LNCAP (cell line): ENCODE results near the gene LRRC75B.

Experiments used
- TF ChIP-seq, protein P1 (sequence below): fragments of 450-650 bp; IDR thresholded peaks from 2 replicates; pipeline ENCODE4 v1.5.1; 2017; ENCODE audit warnings: mild to moderate bottlenecking

Gene LRRC75B

DNA sequence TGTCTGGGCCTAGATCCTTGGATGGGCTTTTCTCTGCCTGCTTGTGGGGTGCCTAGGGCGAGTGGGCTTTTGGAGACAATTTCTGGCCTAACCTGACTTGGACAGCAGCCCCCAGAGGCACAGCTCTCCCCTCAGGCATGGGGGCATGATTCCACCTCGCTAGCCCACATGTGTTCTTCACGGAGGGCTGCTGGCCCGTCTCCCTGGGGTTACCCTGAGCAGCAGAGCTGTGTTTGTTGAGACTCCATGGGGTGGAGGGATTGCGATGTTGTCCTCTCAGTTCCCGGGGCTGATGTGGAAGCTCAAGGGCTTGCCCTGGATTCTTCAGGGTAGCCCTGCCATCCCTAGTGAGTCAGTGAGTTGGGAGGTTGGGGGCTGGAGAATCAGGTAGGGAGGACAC, 2.4 kb upstream of the LRRC75B start:
- TF ChIP-seq, protein P1, sequence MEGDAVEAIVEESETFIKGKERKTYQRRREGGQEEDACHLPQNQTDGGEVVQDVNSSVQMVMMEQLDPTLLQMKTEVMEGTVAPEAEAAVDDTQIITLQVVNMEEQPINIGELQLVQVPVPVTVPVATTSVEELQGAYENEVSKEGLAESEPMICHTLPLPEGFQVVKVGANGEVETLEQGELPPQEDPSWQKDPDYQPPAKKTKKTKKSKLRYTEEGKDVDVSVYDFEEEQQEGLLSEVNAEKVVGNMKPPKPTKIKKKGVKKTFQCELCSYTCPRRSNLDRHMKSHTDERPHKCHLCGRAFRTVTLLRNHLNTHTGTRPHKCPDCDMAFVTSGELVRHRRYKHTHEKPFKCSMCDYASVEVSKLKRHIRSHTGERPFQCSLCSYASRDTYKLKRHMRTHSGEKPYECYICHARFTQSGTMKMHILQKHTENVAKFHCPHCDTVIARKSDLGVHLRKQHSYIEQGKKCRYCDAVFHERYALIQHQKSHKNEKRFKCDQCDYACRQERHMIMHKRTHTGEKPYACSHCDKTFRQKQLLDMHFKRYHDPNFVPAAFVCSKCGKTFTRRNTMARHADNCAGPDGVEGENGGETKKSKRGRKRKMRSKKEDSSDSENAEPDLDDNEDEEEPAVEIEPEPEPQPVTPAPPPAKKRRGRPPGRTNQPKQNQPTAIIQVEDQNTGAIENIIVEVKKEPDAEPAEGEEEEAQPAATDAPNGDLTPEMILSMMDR: no peak

DNA sequence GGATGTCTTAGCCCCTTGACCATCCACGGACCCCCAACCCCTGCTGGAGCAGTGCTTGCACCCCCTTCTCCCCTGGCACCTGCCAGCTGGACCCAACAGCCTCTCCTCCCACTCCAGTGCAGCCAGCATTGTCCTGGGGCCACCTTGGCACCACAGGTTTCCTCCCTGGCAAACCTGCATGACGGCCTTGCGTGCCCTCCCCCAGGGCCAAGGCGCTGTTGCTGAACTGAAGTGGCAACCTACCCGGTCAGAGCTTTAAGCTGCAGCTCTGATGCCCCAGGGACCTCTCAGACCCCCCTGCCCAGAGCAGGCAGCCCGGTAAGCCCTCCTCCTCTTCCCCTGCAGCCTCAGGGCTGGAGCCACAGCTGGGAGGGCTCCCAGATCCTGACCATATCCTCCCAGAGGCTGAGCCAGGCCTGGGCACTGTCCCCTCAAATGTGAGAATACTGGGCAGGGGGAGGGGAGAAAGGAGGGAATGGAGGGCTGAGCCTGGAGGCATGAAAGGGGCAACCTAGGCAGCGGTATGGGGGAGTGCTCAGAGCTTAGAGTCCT, 1.8 kb upstream of the LRRC75B start:
- TF ChIP-seq, protein P1: no peak

DNA sequence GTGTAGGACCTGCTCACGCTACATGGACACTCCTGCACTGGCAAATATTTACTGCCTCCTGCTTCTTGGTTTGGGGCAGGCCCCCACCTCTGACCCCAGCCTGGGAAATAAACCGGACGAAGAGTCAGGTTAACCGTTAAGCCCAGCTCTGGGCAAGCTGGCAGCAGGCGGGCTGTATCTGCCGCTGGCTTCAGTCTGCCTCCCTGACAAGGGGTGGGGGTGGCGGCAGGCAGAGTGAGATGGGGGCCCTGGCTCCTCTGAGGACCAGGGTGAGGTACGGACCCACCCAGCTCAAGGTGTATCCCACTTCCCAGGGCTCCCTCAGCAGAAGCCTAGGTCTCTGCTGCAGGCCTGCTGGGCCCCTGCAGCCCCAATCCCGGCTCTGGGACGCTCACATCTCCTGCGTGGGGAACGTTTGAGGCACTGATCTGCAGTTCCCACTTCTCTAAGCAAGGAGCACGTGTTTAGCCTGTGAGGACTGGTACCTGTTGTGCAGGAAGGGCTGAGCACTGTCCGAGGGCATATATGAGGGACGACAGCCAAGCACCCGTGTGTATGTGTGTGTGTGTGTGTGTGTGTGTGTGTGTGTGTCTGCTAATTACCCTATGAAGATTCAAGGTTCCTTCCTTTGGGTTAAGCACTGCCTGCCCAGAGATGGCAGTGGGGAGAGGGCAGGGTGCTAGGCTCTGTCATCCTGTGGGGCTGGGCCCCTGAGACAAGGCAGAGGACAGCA, 1.1 kb upstream of the LRRC75B start:
- TF ChIP-seq, protein P1: no peak

DNA sequence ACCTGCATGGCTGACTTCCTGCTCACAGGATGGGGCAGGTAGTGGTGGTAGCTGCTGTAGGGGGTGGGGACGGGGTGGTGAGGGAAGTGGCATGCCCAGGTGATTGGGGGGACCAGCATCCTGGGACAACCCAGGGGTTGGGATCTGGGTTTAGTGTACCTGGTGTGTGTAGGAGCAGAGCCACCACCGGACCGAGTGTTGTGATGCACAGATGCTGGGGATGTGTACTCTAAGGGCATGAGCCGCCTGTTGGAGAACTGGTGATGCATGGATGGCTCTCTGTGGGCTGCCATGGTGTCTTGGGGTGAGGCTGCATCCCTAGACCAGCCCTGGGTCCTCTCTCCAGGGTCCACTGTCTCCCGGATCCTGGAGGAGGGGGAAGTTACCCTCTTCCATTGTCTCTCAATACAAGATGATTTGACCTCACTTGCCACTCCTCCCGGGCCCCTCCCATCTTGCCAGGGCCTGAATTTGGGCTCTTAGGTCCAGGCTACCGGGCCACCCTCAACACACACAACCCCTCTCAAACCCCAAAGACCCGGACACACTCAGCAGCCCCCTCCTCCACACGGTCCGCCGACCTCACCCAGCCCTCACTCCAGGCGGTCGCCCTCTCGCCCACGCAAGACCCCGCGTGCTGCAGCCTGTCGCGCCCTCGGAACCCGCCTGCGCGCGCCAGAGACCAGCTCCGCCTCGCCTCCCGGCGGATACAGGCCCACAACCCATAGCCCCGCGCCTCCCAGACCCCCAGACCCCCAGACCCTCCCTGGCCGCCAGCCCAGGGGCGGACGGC, 619 bp downstream of the LRRC75B start:
- TF ChIP-seq, protein P1: no peak

DNA sequence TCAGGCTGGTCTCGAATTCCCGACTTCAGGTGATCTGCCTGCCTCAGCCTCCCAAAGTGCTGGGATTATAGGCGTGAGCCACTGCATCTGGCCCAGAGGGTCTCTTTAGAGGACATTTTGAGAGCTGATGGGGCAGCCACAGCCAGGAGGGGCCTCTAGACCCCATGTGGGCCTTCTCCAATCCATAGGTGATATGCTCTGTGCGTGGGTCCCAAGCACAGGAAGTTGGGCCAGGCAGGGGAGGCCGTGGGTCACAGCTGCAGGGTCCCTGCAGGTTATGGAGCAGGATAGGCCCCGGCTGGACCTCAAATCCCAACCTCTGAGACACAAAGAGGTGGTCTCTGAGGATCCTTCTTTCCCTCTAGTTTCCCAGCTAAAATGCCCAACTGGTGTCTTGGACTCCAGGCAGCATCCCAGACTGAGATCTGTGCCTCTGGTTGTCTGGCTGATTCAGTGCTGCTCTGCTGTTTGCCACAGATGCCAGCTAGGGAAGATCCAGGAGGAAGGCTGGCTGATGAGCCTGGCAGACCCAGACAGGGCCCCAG, 1.5 kb downstream of the LRRC75B start:
- TF ChIP-seq, protein P1: no peak

DNA sequence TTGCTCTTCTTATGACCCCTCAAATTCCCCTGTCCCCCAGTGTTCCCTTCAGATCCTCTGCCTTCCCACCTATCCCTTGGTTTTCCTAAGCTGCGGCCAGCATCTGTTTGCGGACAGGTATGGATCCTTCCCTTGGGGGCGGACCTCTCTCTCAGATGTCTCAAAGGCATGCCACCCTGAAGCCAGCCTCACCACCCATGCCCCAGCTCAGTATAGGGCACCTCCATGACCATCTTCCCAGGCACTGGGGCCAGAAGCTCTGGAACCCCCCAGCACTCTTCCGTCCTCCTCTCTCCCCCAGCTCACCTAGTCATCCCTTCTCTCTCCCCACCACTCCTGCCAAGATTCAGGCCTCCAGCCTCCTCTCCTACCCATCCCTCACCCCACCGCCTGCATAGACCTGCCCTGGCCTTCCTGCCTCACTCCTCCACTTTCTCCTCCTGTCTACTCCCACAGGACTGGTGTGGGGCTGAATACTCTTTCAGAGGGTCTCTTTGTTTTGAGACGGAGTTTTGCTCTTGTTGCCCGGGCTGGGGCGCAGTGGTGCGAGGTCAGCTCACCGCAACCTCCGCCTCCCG, 2.2 kb downstream of the LRRC75B start:
- TF ChIP-seq, protein P1: no peak

DNA sequence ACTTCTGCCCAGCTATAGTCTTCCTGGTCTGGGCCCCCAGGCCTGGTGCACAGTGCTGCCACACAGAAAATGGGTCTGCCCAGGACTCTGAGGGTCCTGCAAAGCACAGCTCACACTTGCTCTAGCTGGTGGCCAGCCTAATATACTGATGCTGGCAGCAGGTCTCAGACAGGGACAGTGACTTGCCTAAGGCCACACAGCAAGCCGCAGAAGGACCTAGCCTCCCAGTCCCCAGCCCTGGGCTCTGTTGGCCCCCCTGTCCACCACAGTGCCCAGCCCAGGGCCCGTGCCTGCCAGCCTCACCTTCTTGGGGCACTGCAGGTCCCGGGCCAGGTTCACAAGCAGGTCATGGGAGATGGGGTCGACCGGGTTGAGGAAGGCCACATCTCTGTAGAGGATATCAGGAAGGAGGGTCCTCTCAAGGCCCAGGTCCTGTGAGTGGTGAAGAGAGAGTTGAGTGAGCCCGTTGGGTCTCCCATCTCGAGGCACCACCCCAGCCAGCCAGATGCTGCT, 3.3 kb downstream of the LRRC75B start:
- TF ChIP-seq, protein P1: no peak
